ENCODE measurements around the gene RBP5. TPM values are rescaled to one million over a fixed set of nuclear protein-coding genes. Genes with fewer than 3 reads are reported as not detected.

Gene RBP5
- total RNA-seq, 1 donor = not detected

GRCh38 chr12:7118881-7119280 lies 9.8 kb downstream of the RBP5 start:
- no peak for TF ChIP-seq CTCF (IDR thresholded peaks at IDR 0.05; ENCODE audit: insufficient read depth, low read length)
- DNase-seq (ENCODE audit: low read depth) = no peak

GRCh38 chr12:7117670-7118069 lies 11.0 kb downstream of the RBP5 start:
- no peak for TF ChIP-seq CTCF (IDR thresholded peaks at IDR 0.05; ENCODE audit: insufficient read depth, low read length)
- no peak for DNase-seq (ENCODE audit: low read depth)
- H3K4me3 ChIP-seq (ENCODE audit: low read depth, low read length) = no peak overlapping the region

More at GRCh38 chr12:7118881-7119280, 9.8 kb downstream of the RBP5 start:
- H3K4me3 ChIP-seq (ENCODE audit: low read depth, low read length) = no peak overlapping the region

GRCh38 chr12:7116916-7117315 lies 11.8 kb downstream of the RBP5 start:
- no peak overlapping the region for H3K4me3 ChIP-seq (ENCODE audit: low read depth, low read length)
- no peak for DNase-seq (ENCODE audit: low read depth)
- no peak for TF ChIP-seq CTCF (IDR thresholded peaks at IDR 0.05; ENCODE audit: insufficient read depth, low read length)

- no peak for TF ChIP-seq CTCF (IDR thresholded peaks at IDR 0.05; ENCODE audit: insufficient read depth, low read length)
- DNase-seq (ENCODE audit: low read depth) = no peak
- H3K4me3 ChIP-seq (ENCODE audit: low read depth, low read length) = no peak overlapping the region
Observed at GRCh38 chr12:7116196-7116595, 12.5 kb downstream of the RBP5 start.

- no peak for TF ChIP-seq CTCF (IDR thresholded peaks at IDR 0.05; ENCODE audit: insufficient read depth, low read length)
- no peak overlapping the region for H3K4me3 ChIP-seq (ENCODE audit: low read depth, low read length)
Observed at GRCh38 chr12:7114851-7115250, 13.8 kb downstream of the RBP5 start.

GRCh38 chr12:7114008-7114407 lies 14.7 kb downstream of the RBP5 start:
- no peak overlapping the region for H3K4me3 ChIP-seq (ENCODE audit: low read depth, low read length)
- no peak for TF ChIP-seq CTCF (IDR thresholded peaks at IDR 0.05; ENCODE audit: insufficient read depth, low read length)
- no peak for DNase-seq (ENCODE audit: low read depth)

More at GRCh38 chr12:7114851-7115250, 13.8 kb downstream of the RBP5 start:
- no peak for DNase-seq (ENCODE audit: low read depth)

- H3K4me3 ChIP-seq (ENCODE audit: low read depth, low read length) = no peak overlapping the region
- TF ChIP-seq CTCF (IDR thresholded peaks at IDR 0.05; ENCODE audit: insufficient read depth, low read length) = peak; percentile 82
- DNase-seq (ENCODE audit: low read depth) = peak; percentile 69
Observed at GRCh38 chr12:7113389-7113871, 15.3 kb downstream of the RBP5 start.
